Measurements from ENCODE around the gene LRFN3. TPM values are rescaled to one million over a fixed set of nuclear protein-coding genes. Genes with fewer than 3 reads are reported as not detected.
A peak's percentile ranks its signal among the peaks of the same experiment; 100 is the strongest.

Gene LRFN3
- total RNA-seq, 1 donor from 2014 or later, result 15.3 TPM

- no peak overlapping the region for H2AFZ ChIP-seq (ENCODE audit: low read depth, low read length)
- no peaks in the 10 kb centered on the region for H3K9me3 ChIP-seq (ENCODE audit: insufficient read depth, low read depth, low read length)
- FAIRE-seq (no peak), DNase-seq (ENCODE audit: low read depth) (no peak)
- no peaks in the 10 kb centered on the region for H3K27me3 Mint-ChIP-seq (ENCODE audit: low read depth, unreplicated experiment)
- peak overlapping the region; percentile 81 for H3K4me3 Mint-ChIP-seq (ENCODE audit: unreplicated experiment)
- peaks cover 20% of the 10 kb centered on the region for H4K20me1 ChIP-seq (ENCODE audit: insufficient read depth, low read length)
- H3K27me3 ChIP-seq (ENCODE audit: insufficient read depth, low read length), result no peaks in the 10 kb centered on the region
- no peak overlapping the region for H3K27ac ChIP-seq (ENCODE audit: low read depth, low read length)
- no peaks in the 10 kb centered on the region for H3K9me3 Mint-ChIP-seq (ENCODE audit: unreplicated experiment)
- H3K27ac Mint-ChIP-seq (ENCODE audit: unreplicated experiment), result no peak overlapping the region
- peak overlapping the region; percentile 100 for H3K4me2 ChIP-seq (ENCODE audit: low read length)
- peaks cover 23% of the 10 kb centered on the region for H3K4me1 ChIP-seq (ENCODE audit: insufficient read depth, low read length)
- H3K79me2 ChIP-seq (ENCODE audit: insufficient read depth, low read length), result peaks cover 15% of the 10 kb centered on the region
- TF ChIP-seq EZH2 (IDR thresholded peaks at IDR 0.05; ENCODE audit: insufficient read depth, low read length), result no peak
- TF ChIP-seq, protein P1, sequence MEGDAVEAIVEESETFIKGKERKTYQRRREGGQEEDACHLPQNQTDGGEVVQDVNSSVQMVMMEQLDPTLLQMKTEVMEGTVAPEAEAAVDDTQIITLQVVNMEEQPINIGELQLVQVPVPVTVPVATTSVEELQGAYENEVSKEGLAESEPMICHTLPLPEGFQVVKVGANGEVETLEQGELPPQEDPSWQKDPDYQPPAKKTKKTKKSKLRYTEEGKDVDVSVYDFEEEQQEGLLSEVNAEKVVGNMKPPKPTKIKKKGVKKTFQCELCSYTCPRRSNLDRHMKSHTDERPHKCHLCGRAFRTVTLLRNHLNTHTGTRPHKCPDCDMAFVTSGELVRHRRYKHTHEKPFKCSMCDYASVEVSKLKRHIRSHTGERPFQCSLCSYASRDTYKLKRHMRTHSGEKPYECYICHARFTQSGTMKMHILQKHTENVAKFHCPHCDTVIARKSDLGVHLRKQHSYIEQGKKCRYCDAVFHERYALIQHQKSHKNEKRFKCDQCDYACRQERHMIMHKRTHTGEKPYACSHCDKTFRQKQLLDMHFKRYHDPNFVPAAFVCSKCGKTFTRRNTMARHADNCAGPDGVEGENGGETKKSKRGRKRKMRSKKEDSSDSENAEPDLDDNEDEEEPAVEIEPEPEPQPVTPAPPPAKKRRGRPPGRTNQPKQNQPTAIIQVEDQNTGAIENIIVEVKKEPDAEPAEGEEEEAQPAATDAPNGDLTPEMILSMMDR (IDR thresholded peaks at IDR 0.05; ENCODE audit: insufficient read depth, low read depth, low read length), result no peak
- H3K4me3 ChIP-seq (ENCODE audit: insufficient read depth, low read depth, low read length), result peak overlapping the region; percentile 60
- peaks cover 4% of the 10 kb centered on the region for H3K36me3 Mint-ChIP-seq (ENCODE audit: low read depth, unreplicated experiment)
- H3K4me1 Mint-ChIP-seq (ENCODE audit: low read depth, unreplicated experiment), result peaks cover 11% of the 10 kb centered on the region
- peak overlapping the region; percentile 80 for H3K9ac ChIP-seq (ENCODE audit: low read length)
- no peaks in the 10 kb centered on the region for H3K36me3 ChIP-seq (ENCODE audit: insufficient read depth, low read length)
These were observed 629 bp downstream of the LRFN3 start for GRCh38 chr19:35936738-35937268.

GRCh38 chr19:35937345-35938281 lies 1.4 kb downstream of the LRFN3 start:
- peaks cover 5% of the 10 kb centered on the region for H3K36me3 Mint-ChIP-seq (ENCODE audit: low read depth, unreplicated experiment)

More at GRCh38 chr19:35937345-35938281, 1.4 kb downstream of the LRFN3 start:
- Histone ChIP-seq H3K27ac (ENCODE audit: low read depth, low read length) (no peak overlapping the region), H3K4me3 (ENCODE audit: insufficient read depth, low read depth, low read length) (peak overlapping the region; percentile 60), H3K27me3 (ENCODE audit: insufficient read depth, low read length) (no peaks in the 10 kb centered on the region), H4K20me1 (ENCODE audit: insufficient read depth, low read length) (peaks cover 20% of the 10 kb centered on the region), H3K9ac (ENCODE audit: low read length) (peak overlapping the region; percentile 80), H3K9me3 (ENCODE audit: insufficient read depth, low read depth, low read length) (no peaks in the 10 kb centered on the region), H3K36me3 (ENCODE audit: insufficient read depth, low read length) (no peaks in the 10 kb centered on the region), H2AFZ (ENCODE audit: low read depth, low read length) (no peak overlapping the region), H3K4me1 (ENCODE audit: insufficient read depth, low read length) (peaks cover 23% of the 10 kb centered on the region), H3K79me2 (ENCODE audit: insufficient read depth, low read length) (peaks cover 15% of the 10 kb centered on the region), H3K4me2 (ENCODE audit: low read length) (peak overlapping the region; percentile 100)
- DNase-seq (ENCODE audit: low read depth) (no peak), FAIRE-seq (no peak)
- TF ChIP-seq, protein P1 (IDR thresholded peaks at IDR 0.05; ENCODE audit: insufficient read depth, low read depth, low read length), result no peak
- TF ChIP-seq EZH2 (IDR thresholded peaks at IDR 0.05; ENCODE audit: insufficient read depth, low read length), result no peak
- no peak overlapping the region for H3K27ac Mint-ChIP-seq (ENCODE audit: unreplicated experiment)
- H3K9me3 Mint-ChIP-seq (ENCODE audit: unreplicated experiment), result no peaks in the 10 kb centered on the region
- no peaks in the 10 kb centered on the region for H3K27me3 Mint-ChIP-seq (ENCODE audit: low read depth, unreplicated experiment)
- peak overlapping the region; percentile 81 for H3K4me3 Mint-ChIP-seq (ENCODE audit: unreplicated experiment)
- H3K4me1 Mint-ChIP-seq (ENCODE audit: low read depth, unreplicated experiment), result peaks cover 11% of the 10 kb centered on the region

Data from astrocyte (in vitro differentiated cells and primary cell).